C4-2B (cell line): Measurements from ENCODE around the gene CAMTA1.
"Not testable (repeated sequence)": the region's sequence is repeated elsewhere in the genome, so short reads cannot be mapped to it uniquely, and the experiment has no call there.

Experiments used
- CTCF ChIP-seq: fragments of 450-650 bp; conservative IDR thresholded peaks from 2 replicates; pipeline ENCODE4 v1.5.1; 2017; ENCODE audit warnings: mild to moderate bottlenecking
- ZFX ChIP-seq: fragments of 450-650 bp; IDR thresholded peaks from 2 replicates; pipeline ENCODE4 v1.6.1; 2017

GRCh38 chr1:6810146-6810734, 25.0 kb downstream of the CAMTA1 start:
- TF ChIP-seq CTCF, ZFX: not testable (repeated sequence)
